ENCODE measurements around the gene INSRR. TPM values are rescaled to one million over a fixed set of nuclear protein-coding genes. Genes with fewer than 3 reads are reported as not detected.

Gene INSRR
- total RNA-seq, 4 donors from 2014 or later: not detected

GRCh38 chr1:156863631-156864030 lies 4.7 kb upstream of the INSRR start:
- no peaks in the 10 kb centered on the region for H3K9me3 ChIP-seq
- TF ChIP-seq CTCF (IDR thresholded peaks at IDR 0.05) (no peak), POLR2A (IDR thresholded peaks at IDR 0.05; ENCODE audit: low read depth) (no peak), EP300 (IDR thresholded peaks at IDR 0.05) (no peak), POLR2AphosphoS5 (IDR thresholded peaks at IDR 0.05) (no peak)
- H3K36me3 ChIP-seq: no peaks in the 10 kb centered on the region
- no peak for DNase-seq (ENCODE audit: extremely low spot score)
- intact Hi-C loops (cut with DNase I): loop anchor here (5.0 kb wide), 1 partner anchor 51 kb away; no protein-coding TSS in a partner anchor
- no peak overlapping the region for H3K27ac ChIP-seq (replicated peaks in 1 of 4)
- peaks cover 26 to 27% (median 27%) of the 10 kb centered on the region in 4 donors for H3K4me1 ChIP-seq
- 89% methylated on average over 7 of the region's 7 CpGs for WGBS
- H3K27me3 ChIP-seq: peaks cover 0 to 97% (median 34%) of the 10 kb centered on the region in 4 donors
- no peak overlapping the region for H3K4me3 ChIP-seq

- H3K9me3 ChIP-seq: no peaks in the 10 kb centered on the region
- intact Hi-C loops (cut with DNase I): loop anchor here (5.0 kb wide), 1 partner anchor 51 kb away; no protein-coding TSS in a partner anchor
- DNase-seq (ENCODE audit: extremely low spot score): no peak
- H3K4me3 ChIP-seq: no peak overlapping the region
- TF ChIP-seq CTCF (IDR thresholded peaks at IDR 0.05) (no peak), POLR2AphosphoS5 (IDR thresholded peaks at IDR 0.05) (no peak), EP300 (IDR thresholded peaks at IDR 0.05) (no peak)
- peaks cover 0 to 98% (median 36%) of the 10 kb centered on the region in 4 donors for H3K27me3 ChIP-seq
- no peaks in the 10 kb centered on the region for H3K36me3 ChIP-seq
- H3K27ac ChIP-seq (replicated peaks in 1 of 4): no peak overlapping the region
- H3K4me1 ChIP-seq: peaks cover 29 to 33% (median 32%) of the 10 kb centered on the region in 4 donors
- WGBS: 78% methylated on average over 10 of the region's 10 CpGs
These were observed 4.2 kb upstream of the INSRR start for GRCh38 chr1:156862997-156863599.

- Histone ChIP-seq H3K4me3 (no peak overlapping the region), H3K9me3 (no peaks in the 10 kb centered on the region), H3K4me1 (peaks cover 29 to 33% (median 32%) of the 10 kb centered on the region in 4 donors), H3K27ac (replicated peaks in 1 of 4) (no peak overlapping the region), H3K27me3 (peaks cover 0 to 100% (median 39%) of the 10 kb centered on the region in 4 donors), H3K36me3 (no peaks in the 10 kb centered on the region)
- WGBS: 90% methylated on average over 6 of the region's 6 CpGs
- DNase-seq (ENCODE audit: extremely low spot score): no peak
- intact Hi-C loops (cut with DNase I): loop anchor here (5.0 kb wide), 1 partner anchor 50 kb away; no protein-coding TSS in a partner anchor
- no peak for TF ChIP-seq CTCF (IDR thresholded peaks at IDR 0.05)
- TF ChIP-seq POLR2A (IDR thresholded peaks at IDR 0.05; ENCODE audit: low read depth): no peak
- no peak for TF ChIP-seq POLR2AphosphoS5 (IDR thresholded peaks at IDR 0.05)
- no peak for TF ChIP-seq EP300 (IDR thresholded peaks at IDR 0.05)
These were observed 3.7 kb upstream of the INSRR start for GRCh38 chr1:156862584-156862983.

- TF ChIP-seq POLR2A (IDR thresholded peaks at IDR 0.05; ENCODE audit: low read depth) (no peak), POLR2AphosphoS5 (IDR thresholded peaks at IDR 0.05) (no peak), CTCF (IDR thresholded peaks at IDR 0.05) (no peak), EP300 (IDR thresholded peaks at IDR 0.05) (no peak)
- H3K4me1 ChIP-seq: peaks cover 29 to 33% (median 32%) of the 10 kb centered on the region in 4 donors
- 5% methylated on average over 26 of the region's 69 CpGs for WGBS
- H3K27me3 ChIP-seq: peaks cover 0 to 89% (median 39%) of the 10 kb centered on the region in 4 donors
- H3K36me3 ChIP-seq: no peaks in the 10 kb centered on the region
- no peaks in the 10 kb centered on the region for H3K9me3 ChIP-seq
- no peak for DNase-seq (ENCODE audit: extremely low spot score)
- intact Hi-C loops (cut with DNase I): loop anchor here (5.0 kb wide), 1 partner anchor 49 kb away; no protein-coding TSS in a partner anchor
- no peak within 1 kb of the TSS for H3K27ac ChIP-seq (replicated peaks in 1 of 4)
- peak within 1 kb of the TSS; percentile 37 to 52 (median 40) for H3K4me3 ChIP-seq
These were observed 1.9 kb upstream of the INSRR start, which contains the start of gene NTRK1 for GRCh38 chr1:156860628-156861423. TSS of gene NTRK1 (plus strand) at chr1:156860865. CDS start at chr1:156860935, 70 bp downstream.

Measured in esophagus muscularis mucosa (tissue), 4 donors.